ENCODE results near the gene PKP2. TPM values are rescaled to one million over a fixed set of nuclear protein-coding genes. Genes with fewer than 3 reads are reported as not detected.

The PKP2 gene
- total RNA-seq, 2 donors from 2014 or later = 28.0 to 35.2 TPM

- TF ChIP-seq POLR2AphosphoS5 (IDR thresholded peaks at IDR 0.05) (no peak), POLR2A (IDR thresholded peaks at IDR 0.05) (no peak), CTCF (IDR thresholded peaks at IDR 0.05) (no peak)
- intact Hi-C loops (cut with DNase I) = no loop called here
Measured at GRCh38 chr12:32902287-32902997, 5.9 kb upstream of the PKP2 start.

GRCh38 chr12:32901553-32901952 lies 5.0 kb upstream of the PKP2 start:
- intact Hi-C loops (cut with DNase I) = no loop called here
- no peaks in the 10 kb centered on the region for H3K9me3 ChIP-seq
- 41% methylated on average over 4 of the region's 4 CpGs for WGBS
- peak; percentile 50 for DNase-seq (ENCODE audit: low spot score)
- no peaks in the 10 kb centered on the region for H3K4me1 ChIP-seq (replicated peaks)
- H3K27me3 ChIP-seq (replicated peaks; ENCODE audit: insufficient read depth) = no peaks in the 10 kb centered on the region
- H3K4me3 ChIP-seq = no peak overlapping the region
- H3K27ac ChIP-seq = peak overlapping the region in 1 of 2 donors; percentile 33
- TF ChIP-seq POLR2AphosphoS5 (IDR thresholded peaks at IDR 0.05) (peak; percentile 59), POLR2A (IDR thresholded peaks at IDR 0.05) (no peak), CTCF (IDR thresholded peaks at IDR 0.05) (no peak)
- no peaks in the 10 kb centered on the region for H3K36me3 ChIP-seq

More at GRCh38 chr12:32902287-32902997, 5.9 kb upstream of the PKP2 start:
- H3K36me3 ChIP-seq = no peaks in the 10 kb centered on the region
- no peak overlapping the region for H3K4me3 ChIP-seq
- H3K9me3 ChIP-seq = no peaks in the 10 kb centered on the region
- H3K27me3 ChIP-seq (replicated peaks; ENCODE audit: insufficient read depth) = no peaks in the 10 kb centered on the region
- no peaks in the 10 kb centered on the region for H3K4me1 ChIP-seq (replicated peaks)
- DNase-seq (ENCODE audit: low spot score) = no peak
- WGBS = 56% methylated on average over 4 of the region's 4 CpGs
- no peak overlapping the region for H3K27ac ChIP-seq

- no peak for TF ChIP-seq CTCF (IDR thresholded peaks at IDR 0.05)
- TF ChIP-seq POLR2A (IDR thresholded peaks at IDR 0.05) = no peak
- no peak for TF ChIP-seq POLR2AphosphoS5 (IDR thresholded peaks at IDR 0.05)
- Histone ChIP-seq H3K27me3 (replicated peaks; ENCODE audit: insufficient read depth) (no peaks in the 10 kb centered on the region), H3K9me3 (no peaks in the 10 kb centered on the region), H3K27ac (peak overlapping the region; percentile 86 to 88), H3K4me3 (peak overlapping the region; percentile 80 to 84), H3K4me1 (replicated peaks) (no peaks in the 10 kb centered on the region), H3K36me3 (no peaks in the 10 kb centered on the region)
- DNase-seq (ENCODE audit: low spot score) = no peak
- intact Hi-C loops (cut with DNase I) = no loop called here
- 52% methylated on average over 10 of the region's 10 CpGs for WGBS
Measured at GRCh38 chr12:32897687-32898573, 1.4 kb upstream of the PKP2 start.

- peak overlapping the region; percentile 80 to 84 for H3K4me3 ChIP-seq
- no peaks in the 10 kb centered on the region for H3K27me3 ChIP-seq (replicated peaks; ENCODE audit: insufficient read depth)
- H3K9me3 ChIP-seq = no peaks in the 10 kb centered on the region
- TF ChIP-seq POLR2AphosphoS5 (IDR thresholded peaks at IDR 0.05) (no peak), CTCF (IDR thresholded peaks at IDR 0.05) (no peak), POLR2A (IDR thresholded peaks at IDR 0.05) (no peak)
- intact Hi-C loops (cut with DNase I) = no loop called here
- DNase-seq (ENCODE audit: low spot score) = no peak
- H3K4me1 ChIP-seq (replicated peaks) = no peaks in the 10 kb centered on the region
- H3K27ac ChIP-seq = peak overlapping the region; percentile 86 to 88
- no peaks in the 10 kb centered on the region for H3K36me3 ChIP-seq
- 4% methylated on average over 6 of the region's 6 CpGs for WGBS
Measured at GRCh38 chr12:32897281-32897610, 669 bp upstream of the PKP2 start.

Data from prostate gland (tissue), 2 donors.